RKO (cell line): ENCODE results near the gene ZNF85.
"Not testable (repeated sequence)": the region's sequence is repeated elsewhere in the genome, so short reads cannot be mapped to it uniquely, and the experiment has no call there.

Experiments
- DNase-seq: peaks from one replicate; pipeline ENCODE4 v3.0.0-alpha.2; 2016; ENCODE audit warnings: low spot score

ZNF85 gene

GRCh38 chr19:20923077-20923871, at the start of gene ZNF85:
Gene ZNF85 (plus strand): TSS chr19:20923251. CDS start chr19:20923401, 150 bp downstream.
- DNase-seq = peak; percentile 87

- peak; percentile 29 for DNase-seq
These were observed 43.5 kb upstream of the ZNF85 start for GRCh38 chr19:20879501-20879900.

- peak; percentile 8 for DNase-seq
These were observed 10.1 kb upstream of the ZNF85 start for GRCh38 chr19:20912973-20913372.

- no peak for DNase-seq
These were observed 2.4 kb downstream of the ZNF85 start for GRCh38 chr19:20925481-20925880.

- peak; percentile 9 for DNase-seq
These were observed 3.7 kb downstream of the ZNF85 start for GRCh38 chr19:20926796-20927195.

GRCh38 chr19:20928371-20928770, 5.3 kb downstream of the ZNF85 start:
- DNase-seq = peak; percentile 46

- not testable (repeated sequence) for DNase-seq
These were observed 13.4 kb downstream of the ZNF85 start for GRCh38 chr19:20936322-20936947.

- not testable (repeated sequence) for DNase-seq
These were observed 29.6 kb downstream of the ZNF85 start for GRCh38 chr19:20952561-20953095.

GRCh38 chr19:20964798-20965197, 41.7 kb downstream of the ZNF85 start:
- DNase-seq = no peak

GRCh38 chr19:20968092-20968491, 45.0 kb downstream of the ZNF85 start:
- DNase-seq = no peak

- DNase-seq = no peak
These were observed 46.4 kb downstream of the ZNF85 start for GRCh38 chr19:20969498-20969897.

- no peak for DNase-seq
These were observed 46.8 kb downstream of the ZNF85 start for GRCh38 chr19:20969898-20970297.

- not testable (repeated sequence) for DNase-seq
These were observed 69.7 kb downstream of the ZNF85 start for GRCh38 chr19:20992788-20993187.

- no peak for DNase-seq
These were observed 76.8 kb downstream of the ZNF85 start for GRCh38 chr19:20999731-21000352.
